OCI-M2 (cell line): ENCODE measurements around the gene DDB1.

Source experiments
- DNase-seq: peaks from one replicate; lab custom pipeline; 2025; ENCODE audit not compliant: unreplicated experiment; lab: John Stamatoyannopoulos, UW

The DDB1 gene

DNA sequence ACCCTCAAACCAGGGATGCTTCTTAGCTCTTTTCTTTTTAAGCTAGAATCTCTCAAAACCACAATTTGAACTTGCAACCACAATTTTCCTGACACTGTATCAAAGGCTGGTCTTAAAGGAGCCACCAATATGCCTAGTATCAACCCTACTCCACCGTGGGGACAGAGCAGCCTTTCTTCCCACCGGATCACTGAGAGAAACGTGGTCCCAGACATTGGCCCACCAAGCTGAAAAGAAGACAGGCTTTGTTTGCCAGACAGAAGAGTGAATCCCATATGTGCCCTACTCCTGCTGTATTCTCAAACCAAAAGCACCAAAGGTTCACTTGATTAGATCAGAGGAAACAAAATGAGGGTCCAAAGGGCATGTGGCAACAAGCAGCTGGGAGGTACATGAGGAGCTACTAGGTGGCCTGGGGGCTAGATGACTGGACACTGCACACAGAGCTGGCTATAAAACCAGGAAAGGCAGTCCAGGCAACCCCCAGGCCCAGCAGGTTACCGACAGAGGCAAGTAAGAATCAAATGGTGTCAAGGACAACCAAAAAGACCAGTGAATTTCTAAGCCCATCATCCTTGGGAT lies 34.2 kb downstream of the DDB1 start:
- no peak for DNase-seq

- DNase-seq, result no peak
Measured at GRCh38 chr11:61297746-61298145, 35.2 kb downstream of the DDB1 start.

- DNase-seq, result no peak
Measured at GRCh38 chr11:61297341-61297740, 35.6 kb downstream of the DDB1 start.

DNA sequence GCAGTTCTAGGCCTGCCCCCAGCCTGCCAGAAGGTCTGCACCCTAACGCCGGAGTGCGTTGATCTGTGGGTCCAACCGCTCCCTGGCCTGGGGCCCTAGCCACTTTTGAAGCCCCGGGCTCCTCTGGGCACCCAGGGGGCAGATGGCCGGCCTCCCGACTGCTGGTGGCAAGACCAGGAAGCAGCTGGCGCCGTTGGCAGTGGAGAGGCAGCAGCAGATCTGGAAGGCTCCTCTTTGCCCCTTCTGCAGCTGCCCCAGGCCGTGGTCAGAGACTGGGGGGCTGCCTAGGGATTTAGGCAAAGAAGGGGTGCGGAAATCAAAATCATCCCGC lies 37.3 kb downstream of the DDB1 start:
- DNase-seq, result no peak

DNA sequence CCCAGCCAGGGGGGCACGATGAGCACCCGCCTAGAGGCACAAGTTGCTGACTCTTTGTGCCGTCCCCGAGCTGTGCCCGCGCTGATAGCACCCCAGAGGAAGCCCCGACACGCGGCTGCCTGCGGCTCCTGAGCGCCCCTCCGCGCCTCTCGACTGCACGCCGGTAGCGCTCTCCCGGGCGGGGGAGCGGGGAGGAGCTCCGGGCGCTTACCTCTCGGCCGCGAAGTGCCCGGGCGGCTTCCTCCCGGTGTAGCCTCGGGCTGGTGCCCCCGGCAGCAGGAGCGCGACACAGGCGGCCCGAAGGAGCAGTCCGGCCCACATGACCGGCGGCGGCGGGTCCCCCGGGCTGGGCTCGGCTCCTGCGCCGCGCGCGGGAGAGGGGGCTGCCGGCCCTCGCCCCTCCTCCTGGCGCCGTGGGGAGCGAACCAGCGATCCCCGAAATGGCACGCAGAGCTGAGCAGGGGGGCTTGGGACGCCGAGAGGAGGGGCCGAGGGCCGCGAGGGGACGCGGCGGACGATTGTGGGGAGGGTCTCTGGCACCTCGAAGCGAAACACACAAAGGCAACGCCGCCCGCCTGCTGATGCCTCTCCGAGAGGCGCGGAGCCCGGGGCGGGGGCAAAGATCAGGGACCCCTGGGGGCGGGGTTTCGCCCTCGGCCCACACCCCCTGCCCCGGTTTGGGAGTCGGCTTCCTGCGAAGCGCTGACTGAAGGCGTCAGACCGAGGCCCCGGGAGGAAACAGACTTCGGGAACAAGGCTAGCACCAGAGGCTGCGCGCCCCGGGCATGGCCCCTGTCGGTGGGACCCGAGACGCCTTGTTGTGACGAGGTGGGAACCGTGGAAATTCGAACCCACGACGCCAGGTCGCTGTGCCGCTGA lies 37.9 kb downstream of the DDB1 start, which contains the start of gene VWCE:
Gene VWCE (minus strand): TSS at position 600 of the 879 bp plus-strand sequence. CDS start 279 bp downstream, at position 321.
- no peak for DNase-seq

DNA sequence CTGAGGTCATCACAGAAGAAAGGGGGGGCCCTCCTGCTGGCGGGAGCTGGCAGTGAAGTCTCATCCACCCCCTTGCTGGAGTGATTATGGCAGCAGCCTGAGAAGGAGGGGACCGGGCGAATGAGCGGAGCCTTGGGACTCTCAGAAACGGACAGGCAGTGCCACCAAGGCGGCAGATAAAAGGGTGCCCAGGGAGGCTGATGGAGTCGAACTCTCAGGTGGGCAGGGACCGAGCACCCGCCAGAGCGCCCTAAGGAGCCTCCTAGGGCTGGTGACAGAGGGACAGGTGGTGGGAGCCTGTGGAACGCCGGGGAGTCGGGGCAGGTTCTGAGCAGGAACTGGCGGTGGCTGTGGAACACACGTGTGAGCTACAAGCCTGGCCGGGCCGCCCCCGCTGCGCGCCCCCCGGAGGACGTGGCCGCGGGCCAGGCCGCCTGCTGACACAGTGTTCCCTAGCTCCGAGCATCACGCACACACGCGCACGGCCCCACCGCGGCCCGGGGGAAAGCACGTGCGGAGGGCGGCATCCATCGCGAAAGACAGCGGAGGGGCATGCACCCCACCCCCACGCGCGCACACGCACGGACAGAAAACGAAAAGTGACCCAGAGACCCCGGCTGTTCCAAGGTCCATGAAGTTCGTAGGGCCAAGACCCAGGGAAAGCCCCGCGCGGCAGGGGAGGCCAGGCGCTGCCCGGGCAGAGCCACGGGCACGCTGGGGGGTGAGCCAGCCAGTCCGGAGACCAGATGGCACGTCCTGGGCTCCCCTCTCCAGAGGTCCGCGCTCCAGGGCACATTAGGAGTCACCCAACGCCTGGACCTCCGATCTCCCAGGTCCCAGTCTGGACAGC lies 38.8 kb downstream of the DDB1 start:
- no peak for DNase-seq

GRCh38 chr11:61292356-61292755 lies 40.5 kb downstream of the DDB1 start:
- DNase-seq, result no peak

DNA sequence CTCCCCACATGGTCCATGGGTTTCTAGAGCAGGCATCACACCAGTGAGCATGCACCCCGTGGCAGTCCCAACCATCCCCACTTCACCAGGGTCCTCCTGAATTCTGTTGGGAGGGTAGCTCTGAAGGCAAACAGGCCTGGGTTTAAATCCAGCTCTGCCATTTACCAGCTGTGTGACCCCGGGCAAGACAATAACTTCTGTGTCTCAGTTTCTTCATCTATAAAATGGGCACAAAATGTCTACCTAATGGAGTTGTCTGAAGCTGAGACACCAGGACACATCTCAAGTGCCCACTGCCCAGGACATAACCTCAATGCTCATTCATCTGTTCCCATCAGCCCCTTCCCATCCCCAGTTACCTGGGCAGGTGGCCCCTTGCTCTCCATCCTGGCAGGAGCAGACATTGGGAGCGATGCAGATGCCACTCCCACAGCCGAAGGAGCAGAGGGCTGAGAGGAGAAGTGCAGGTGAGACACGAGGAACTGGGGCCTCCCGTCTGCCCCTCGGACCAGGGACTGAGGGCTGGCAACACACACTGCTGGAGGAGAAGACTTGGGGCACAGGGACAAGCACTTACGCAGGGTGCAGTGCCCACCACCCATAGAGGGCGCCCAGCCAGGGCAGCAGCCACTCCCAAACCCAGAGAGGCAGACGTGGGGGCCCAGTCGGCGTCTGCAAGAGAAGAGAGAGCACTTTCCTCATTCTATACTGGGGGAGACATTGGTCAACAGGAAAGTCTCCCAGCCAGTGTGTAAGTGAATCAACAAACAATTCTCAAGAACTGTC lies 41.8 kb downstream of the DDB1 start:
- no peak for DNase-seq

GRCh38 chr11:61287338-61287977 lies 45.4 kb downstream of the DDB1 start:
- DNase-seq, result no peak

DNA sequence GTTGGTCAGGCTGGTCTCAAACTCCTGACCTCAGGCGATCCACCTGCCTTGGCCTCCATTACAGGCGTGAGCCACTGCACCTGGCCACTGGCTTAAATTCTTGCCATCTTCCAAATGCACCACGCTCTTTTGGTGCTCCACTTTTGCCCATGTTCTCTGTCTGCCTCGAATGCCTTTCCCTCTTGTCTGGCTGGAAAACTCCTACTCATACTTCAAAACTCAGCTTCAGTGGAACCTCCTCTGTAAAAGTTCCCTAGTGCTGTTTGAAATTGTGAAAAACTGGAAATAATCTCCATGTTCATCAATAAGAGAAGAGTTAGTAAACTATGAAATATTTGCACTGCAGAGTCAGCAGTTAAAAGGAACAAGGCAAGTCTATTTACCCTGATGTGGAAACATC lies 49.3 kb downstream of the DDB1 start:
- no peak for DNase-seq

DNA sequence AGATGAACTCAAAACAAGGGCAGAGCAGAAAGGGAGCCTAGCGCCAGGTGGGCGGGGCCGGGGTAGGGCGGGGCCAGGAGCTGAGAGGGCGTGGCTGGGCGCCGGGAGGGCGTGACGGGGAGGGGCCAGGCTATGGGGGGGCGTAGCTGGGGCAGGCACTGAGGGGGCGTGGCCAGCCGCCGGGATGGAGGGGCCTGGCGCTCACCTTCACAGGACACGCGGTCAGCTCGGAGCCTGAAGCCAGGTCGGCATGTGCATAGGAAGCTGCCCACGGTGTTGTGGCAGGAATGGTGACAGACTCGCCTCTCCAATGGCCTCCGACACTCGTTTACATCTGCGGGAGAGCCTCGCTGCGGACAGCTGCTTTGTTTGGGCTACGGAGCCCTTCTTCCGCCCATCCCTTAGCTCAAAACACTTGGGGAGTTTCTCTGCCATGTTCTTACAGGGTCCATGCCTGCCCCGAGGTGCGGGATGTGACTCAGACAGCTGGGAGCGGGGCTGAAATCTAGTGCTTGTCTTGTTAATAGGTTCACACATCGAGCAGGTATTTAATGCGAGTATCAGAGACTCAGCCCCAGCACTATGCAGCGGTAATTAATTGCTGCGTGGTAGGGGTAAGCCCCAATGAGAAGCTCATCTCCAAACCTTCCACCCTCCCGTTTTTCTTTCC lies 51.2 kb downstream of the DDB1 start:
- DNase-seq, result no peak

GRCh38 chr11:61280883-61281580 lies 51.9 kb downstream of the DDB1 start:
- no peak for DNase-seq

DNA sequence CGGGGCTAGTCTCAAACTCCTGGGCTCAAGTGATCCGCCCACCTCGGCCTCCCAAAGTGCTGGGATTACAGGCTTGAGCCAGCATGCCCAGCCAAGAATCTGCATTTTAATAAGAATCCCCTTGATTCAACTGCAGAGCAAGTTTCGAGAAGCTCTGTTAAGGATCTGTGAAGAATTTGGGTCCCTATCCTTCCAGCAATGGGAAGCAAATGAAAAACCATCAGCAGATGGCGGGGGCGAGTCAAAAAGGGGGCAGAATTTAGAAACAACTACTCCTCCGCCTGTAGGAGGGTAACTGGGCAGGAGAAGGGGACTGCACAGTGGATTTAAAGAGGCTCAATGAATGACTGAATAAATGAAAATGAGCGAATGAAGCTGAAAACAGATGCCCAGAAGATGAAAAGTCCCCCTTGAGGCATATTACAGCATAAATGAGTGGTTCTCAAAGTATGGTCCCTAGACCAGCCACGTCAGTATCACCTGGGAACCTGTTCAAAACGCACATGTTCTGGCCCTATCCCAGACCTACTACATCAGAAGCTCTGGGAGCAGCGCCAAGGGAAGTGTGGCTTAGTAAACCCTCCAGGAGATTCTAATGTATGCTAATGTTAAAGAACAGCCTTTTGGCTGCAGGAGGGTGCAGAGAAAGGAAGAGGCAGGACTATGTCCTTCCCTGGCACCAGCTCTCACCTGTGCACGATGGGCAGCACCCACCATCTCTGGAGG lies 52.8 kb downstream of the DDB1 start:
- no peak for DNase-seq

GRCh38 chr11:61278001-61278470 lies 54.9 kb downstream of the DDB1 start:
- DNase-seq, result no peak

DNA sequence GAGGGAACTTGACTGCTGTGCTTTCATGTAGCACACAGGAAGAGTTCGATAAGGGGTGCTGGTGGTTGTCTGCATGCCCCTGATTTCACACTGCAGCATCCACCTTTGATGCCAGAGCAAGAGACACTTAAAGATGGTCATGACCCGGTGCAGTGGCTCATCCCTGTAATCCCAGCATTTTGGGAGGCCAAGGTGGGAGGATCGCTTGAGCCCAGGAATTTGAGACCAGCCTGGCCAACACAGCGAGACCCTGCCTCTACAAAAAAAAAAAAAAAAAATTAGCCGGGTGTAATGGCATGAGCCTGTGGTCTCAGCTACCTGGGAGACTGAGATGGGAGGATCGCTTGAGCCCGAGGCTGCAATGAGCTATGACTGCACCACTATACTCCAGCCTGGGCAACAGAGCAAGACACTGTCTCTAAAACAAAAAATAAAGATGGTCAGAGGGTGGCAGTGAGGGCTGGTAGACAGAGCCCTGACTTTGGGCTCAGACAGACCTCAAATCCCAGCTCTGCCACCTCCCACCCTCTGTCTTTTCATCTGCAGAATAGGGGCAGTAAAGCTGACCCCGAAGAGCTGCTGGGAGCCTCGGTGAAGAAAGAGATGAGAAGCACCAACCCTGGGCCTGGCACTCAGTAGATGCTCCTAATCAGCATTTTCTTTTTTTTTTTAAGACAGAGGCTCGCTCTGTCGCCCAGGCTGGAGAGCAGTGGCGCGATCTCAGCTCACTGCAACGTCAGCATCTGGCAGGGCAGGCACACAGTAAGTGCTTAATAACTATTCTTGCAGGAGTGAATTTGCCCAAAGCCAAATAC lies 55.5 kb downstream of the DDB1 start:
- DNase-seq, result no peak

DNA sequence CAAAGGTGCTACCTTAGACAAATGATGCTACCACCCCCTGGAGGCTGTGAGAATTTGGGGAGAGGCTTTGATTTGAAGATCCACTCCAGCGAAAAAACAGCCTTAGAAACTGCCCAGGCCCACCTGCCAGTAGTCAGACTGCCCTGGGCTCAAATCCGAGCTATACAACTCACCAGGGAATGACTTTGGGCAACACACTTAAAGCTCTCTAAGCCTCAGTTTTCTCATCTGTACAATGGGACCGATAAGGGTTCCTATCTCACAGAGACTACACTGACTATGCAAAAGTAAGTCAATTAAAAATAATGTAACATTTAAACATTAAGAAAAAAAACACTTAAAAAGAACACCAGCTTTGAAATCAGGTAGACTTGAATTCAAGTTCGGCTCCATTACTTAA lies 57.7 kb downstream of the DDB1 start:
- no peak for DNase-seq

- no peak for DNase-seq
Measured at GRCh38 chr11:61274084-61274483, 58.8 kb downstream of the DDB1 start.
